Spleen (tissue), 7 donors: ENCODE results near the gene EIPR1.

Source experiments
- POLR2A ChIP-seq, 3 donors: fragments of 450-650 bp; IDR thresholded peaks; one replicate each; pipeline ENCODE4 v1.5.1; 2017; ENCODE audit warnings: antibody characterized with exemption in 3 of 3, mild to moderate bottlenecking in 1 of 3
- TF ChIP-seq, protein P1 (sequence below), 11 experiments: fragments of 200-600 bp in 7 of 11; fragments of 450-650 bp in 4 of 11; sonication (generic) in 4 of 11; IDR thresholded peaks in 8 of 11; conservative IDR thresholded peaks in 3 of 11; 1 replicate in 7 of 11; 2 replicates in 4 of 11; pipeline versions ENCODE4 v1.4.0 to v1.8.0; 2016 to 2021; ENCODE audit warnings: antibody characterized with exemption in 11 of 11, inconsistent platforms in 4 of 11, mild to moderate bottlenecking in 1 of 11
- donor health status: DM: no; HTN: no; CAD: no; lungs with moderate emphysema.
- donor health status: DM: no; HTN: no; CAD: no.
- donor health status: DM: no; HTN: no; CAD: no.

DNA sequence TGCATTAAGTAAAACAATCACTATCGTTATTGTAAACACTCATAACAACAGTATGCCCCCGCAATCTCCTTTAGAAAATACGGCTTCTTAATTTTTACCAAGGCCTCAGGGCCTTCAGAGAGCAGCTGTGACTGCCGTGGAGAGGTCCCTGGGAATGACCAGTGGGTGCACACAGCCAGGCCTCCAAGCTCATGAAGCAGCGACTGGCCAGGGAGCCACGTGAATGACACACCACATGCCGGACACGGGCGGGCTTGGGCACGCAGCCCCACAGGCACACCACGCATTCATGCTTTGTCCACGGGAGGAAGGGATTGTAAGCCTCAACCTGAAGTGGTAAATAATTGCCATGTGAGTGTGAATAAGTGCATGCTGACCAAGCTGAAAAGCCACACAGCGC, 121.0 kb downstream of the EIPR1 start:
- no peak for TF ChIP-seq POLR2A (IDR thresholded peaks at IDR 0.05)
- TF ChIP-seq, protein P1, sequence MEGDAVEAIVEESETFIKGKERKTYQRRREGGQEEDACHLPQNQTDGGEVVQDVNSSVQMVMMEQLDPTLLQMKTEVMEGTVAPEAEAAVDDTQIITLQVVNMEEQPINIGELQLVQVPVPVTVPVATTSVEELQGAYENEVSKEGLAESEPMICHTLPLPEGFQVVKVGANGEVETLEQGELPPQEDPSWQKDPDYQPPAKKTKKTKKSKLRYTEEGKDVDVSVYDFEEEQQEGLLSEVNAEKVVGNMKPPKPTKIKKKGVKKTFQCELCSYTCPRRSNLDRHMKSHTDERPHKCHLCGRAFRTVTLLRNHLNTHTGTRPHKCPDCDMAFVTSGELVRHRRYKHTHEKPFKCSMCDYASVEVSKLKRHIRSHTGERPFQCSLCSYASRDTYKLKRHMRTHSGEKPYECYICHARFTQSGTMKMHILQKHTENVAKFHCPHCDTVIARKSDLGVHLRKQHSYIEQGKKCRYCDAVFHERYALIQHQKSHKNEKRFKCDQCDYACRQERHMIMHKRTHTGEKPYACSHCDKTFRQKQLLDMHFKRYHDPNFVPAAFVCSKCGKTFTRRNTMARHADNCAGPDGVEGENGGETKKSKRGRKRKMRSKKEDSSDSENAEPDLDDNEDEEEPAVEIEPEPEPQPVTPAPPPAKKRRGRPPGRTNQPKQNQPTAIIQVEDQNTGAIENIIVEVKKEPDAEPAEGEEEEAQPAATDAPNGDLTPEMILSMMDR (IDR thresholded peaks at IDR 0.05 in 8 of 11, conservative IDR thresholded peaks at IDR 0.05 in 3 of 11): no peak
